ENCODE measurements around the gene PPA2. TPM values are rescaled to one million over a fixed set of nuclear protein-coding genes. Genes with fewer than 3 reads are reported as not detected.

The PPA2 gene
- total RNA-seq, 2 donors from 2014 or later = 54.0 to 168 TPM

Small RNAs within 50 kb of the gene (small RNA-seq; reads per million reads assigned to genes)
- 0 reads per million in 2 donors for gene RNU6-553P

Other genes starting within 250 kb of the PPA2 start
- 10 to 100 TPM; 10.4 to 25.7 TPM for gene ARHGEF38, start 78.6 kb upstream of the PPA2 start, total RNA-seq
- gene INTS12, start 234.6 kb upstream of the PPA2 start, total RNA-seq = 10 to 100 TPM; 27.4 to 45.6 TPM
- gene GSTCD, start 234.7 kb upstream of the PPA2 start, total RNA-seq = 10 to 100 TPM in 1 of 2 donors, 1 to 10 TPM in 1; 10.0 to 20.8 TPM

All from prostate gland (tissue), 2 donors.